SK-N-SH (cell line): ENCODE data around the gene RBM45.

ENCODE experiments used
- CHD2 ChIP-seq: fragments of 150-350 bp; IDR thresholded peaks from 2 replicates; pipeline ENCODE4 v1.6.1; 2018; ENCODE audit warnings: low read length; ENCODE audit not compliant: partially characterized antibody
- FOXM1 ChIP-seq: IDR thresholded peaks from 2 replicates; pipeline ENCODE4 v1.4.0; 2012; ENCODE audit warnings: low read depth, mild to moderate bottlenecking
- TF ChIP-seq, protein P1 (sequence below): IDR thresholded peaks from 2 replicates; pipeline ENCODE4 v1.6.1; 2012; ENCODE audit warnings: mild to moderate bottlenecking, low read depth, low read length, moderate library complexity
- TF ChIP-seq, protein P2 (sequence below): fragments of 200-600 bp; sonication (generic); IDR thresholded peaks from 2 replicates; pipeline ENCODE4 v1.6.1; 2017; ENCODE audit warnings: antibody characterized with exemption, mild to moderate bottlenecking, moderate library complexity

DNA sequence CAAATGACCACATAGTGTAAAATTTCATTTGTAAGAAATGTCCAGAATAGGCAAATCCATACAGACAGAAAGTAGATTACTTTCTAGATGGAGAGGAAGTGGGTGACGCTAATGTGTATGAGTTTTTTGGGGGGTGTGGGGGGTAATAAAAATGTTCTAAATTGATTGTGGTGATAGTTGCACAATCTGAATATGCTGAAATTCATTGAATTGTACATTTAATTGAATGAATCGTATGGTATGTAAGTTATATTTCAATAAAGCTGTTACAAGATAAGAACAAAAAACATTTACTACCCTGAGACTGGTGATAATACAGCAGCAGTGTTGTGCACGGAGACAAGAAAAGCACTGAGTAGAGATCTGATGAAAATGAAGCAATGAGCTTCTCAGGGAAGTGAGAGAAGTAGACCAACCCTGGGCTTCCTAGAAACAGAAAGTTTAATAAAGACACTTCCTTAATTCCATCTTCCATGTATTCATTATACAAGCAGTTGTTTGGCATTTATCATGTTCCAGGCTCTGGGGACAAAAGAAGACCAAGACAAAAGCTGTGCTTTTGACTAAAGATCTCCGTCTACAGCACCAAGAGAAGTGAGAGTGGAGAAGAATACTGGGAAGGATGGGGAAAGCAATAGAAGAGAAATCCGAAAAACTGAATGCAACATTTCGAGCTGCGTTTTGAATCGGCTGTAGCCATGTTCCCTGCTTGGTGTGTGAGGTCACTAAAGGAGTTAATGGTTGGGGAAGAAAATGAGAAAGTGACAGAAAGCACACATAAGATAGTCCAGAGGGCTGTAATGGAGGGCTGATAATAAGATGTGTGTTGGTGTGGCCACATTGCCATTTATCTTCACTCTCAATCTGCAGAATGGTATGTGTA, 37.9 kb upstream of the RBM45 start:
- TF ChIP-seq, protein P1, sequence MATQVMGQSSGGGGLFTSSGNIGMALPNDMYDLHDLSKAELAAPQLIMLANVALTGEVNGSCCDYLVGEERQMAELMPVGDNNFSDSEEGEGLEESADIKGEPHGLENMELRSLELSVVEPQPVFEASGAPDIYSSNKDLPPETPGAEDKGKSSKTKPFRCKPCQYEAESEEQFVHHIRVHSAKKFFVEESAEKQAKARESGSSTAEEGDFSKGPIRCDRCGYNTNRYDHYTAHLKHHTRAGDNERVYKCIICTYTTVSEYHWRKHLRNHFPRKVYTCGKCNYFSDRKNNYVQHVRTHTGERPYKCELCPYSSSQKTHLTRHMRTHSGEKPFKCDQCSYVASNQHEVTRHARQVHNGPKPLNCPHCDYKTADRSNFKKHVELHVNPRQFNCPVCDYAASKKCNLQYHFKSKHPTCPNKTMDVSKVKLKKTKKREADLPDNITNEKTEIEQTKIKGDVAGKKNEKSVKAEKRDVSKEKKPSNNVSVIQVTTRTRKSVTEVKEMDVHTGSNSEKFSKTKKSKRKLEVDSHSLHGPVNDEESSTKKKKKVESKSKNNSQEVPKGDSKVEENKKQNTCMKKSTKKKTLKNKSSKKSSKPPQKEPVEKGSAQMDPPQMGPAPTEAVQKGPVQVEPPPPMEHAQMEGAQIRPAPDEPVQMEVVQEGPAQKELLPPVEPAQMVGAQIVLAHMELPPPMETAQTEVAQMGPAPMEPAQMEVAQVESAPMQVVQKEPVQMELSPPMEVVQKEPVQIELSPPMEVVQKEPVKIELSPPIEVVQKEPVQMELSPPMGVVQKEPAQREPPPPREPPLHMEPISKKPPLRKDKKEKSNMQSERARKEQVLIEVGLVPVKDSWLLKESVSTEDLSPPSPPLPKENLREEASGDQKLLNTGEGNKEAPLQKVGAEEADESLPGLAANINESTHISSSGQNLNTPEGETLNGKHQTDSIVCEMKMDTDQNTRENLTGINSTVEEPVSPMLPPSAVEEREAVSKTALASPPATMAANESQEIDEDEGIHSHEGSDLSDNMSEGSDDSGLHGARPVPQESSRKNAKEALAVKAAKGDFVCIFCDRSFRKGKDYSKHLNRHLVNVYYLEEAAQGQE: no peak
- TF ChIP-seq CHD2 (peak; percentile 37), FOXM1 (no peak)
- TF ChIP-seq, protein P2, sequence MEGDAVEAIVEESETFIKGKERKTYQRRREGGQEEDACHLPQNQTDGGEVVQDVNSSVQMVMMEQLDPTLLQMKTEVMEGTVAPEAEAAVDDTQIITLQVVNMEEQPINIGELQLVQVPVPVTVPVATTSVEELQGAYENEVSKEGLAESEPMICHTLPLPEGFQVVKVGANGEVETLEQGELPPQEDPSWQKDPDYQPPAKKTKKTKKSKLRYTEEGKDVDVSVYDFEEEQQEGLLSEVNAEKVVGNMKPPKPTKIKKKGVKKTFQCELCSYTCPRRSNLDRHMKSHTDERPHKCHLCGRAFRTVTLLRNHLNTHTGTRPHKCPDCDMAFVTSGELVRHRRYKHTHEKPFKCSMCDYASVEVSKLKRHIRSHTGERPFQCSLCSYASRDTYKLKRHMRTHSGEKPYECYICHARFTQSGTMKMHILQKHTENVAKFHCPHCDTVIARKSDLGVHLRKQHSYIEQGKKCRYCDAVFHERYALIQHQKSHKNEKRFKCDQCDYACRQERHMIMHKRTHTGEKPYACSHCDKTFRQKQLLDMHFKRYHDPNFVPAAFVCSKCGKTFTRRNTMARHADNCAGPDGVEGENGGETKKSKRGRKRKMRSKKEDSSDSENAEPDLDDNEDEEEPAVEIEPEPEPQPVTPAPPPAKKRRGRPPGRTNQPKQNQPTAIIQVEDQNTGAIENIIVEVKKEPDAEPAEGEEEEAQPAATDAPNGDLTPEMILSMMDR: no peak
